ENCODE results near the gene ISLR. TPM values are rescaled to one million over a fixed set of nuclear protein-coding genes. Genes with fewer than 3 reads are reported as not detected.

Gene ISLR
- total RNA-seq, 1 experiment from 2014 or later = 0.11 TPM

DNA sequence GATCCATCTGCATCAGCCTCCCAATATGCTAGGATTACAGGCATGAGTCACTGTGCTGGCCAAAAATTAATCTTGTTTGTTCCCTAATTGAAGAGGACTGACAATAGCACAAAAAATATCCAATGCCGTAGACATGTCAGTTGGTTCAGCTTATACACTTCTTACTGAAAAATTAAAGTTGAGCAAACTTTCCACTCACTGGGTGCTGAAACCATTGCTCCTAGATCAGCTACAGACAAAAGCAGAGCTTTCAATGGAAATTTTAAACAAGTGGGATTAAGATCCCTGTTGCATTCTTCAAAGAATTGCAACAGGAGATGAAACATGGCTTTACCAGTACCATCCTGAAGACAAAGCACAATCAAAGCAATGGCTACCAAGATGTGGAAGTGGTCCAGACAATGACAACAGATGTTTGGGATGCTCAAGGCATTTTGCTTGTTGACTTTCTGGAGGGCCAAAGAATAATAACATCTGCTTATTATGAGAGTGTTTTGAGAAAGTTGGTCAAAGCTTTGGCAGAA is 27.2 kb upstream of the ISLR start:
- Histone ChIP-seq H3K27ac (ENCODE audit: insufficient read length, low read depth, low read length) (no peak overlapping the region), H3K56ac (ENCODE audit: insufficient read length, low read depth, low read length) (no peak overlapping the region), H3K79me1 (ENCODE audit: insufficient read depth, low read depth, low read length, poor library complexity, severe bottlenecking) (no peaks in the 10 kb centered on the region), H3K4me1 (ENCODE audit: insufficient read depth, low read length) (peaks cover 2% of the 10 kb centered on the region; the same call in 1 of the 2 replicates), H2AK5ac (ENCODE audit: insufficient read length, low read length) (no peak overlapping the region), H4K20me1 (ENCODE audit: control insufficient read depth, insufficient read depth, insufficient read length) (no peaks in the 10 kb centered on the region), H2AFZ (ENCODE audit: low read length) (no peak overlapping the region), H3T11ph (ENCODE audit: low read length) (no peak overlapping the region), H4K8ac (replicated peaks; ENCODE audit: insufficient read length, low read depth, low read length) (no peak overlapping the region), H3K9me3 (ENCODE audit: control insufficient read depth, low read depth, low read length) (no peaks in the 10 kb centered on the region), H3K23me2 (ENCODE audit: insufficient read length, low read depth, low read length, poor library complexity, severe bottlenecking) (no peaks in the 10 kb centered on the region), H4K91ac (ENCODE audit: insufficient read length, low read depth, low read length) (no peak overlapping the region), H3K4me2 (ENCODE audit: insufficient read depth, insufficient read length, low read length) (no peak overlapping the region), H3K18ac (ENCODE audit: insufficient read length, low read depth, low read length) (no peak overlapping the region), H4K5ac (ENCODE audit: insufficient read length, low read depth, low read length) (no peak overlapping the region), H3K79me2 (ENCODE audit: insufficient read depth, low read length) (no peaks in the 10 kb centered on the region), H2BK120ac (ENCODE audit: low read depth, low read length, poor library complexity, severe bottlenecking) (no peak overlapping the region), H2BK15ac (ENCODE audit: low read depth, low read length) (no peak overlapping the region), H3K14ac (ENCODE audit: insufficient read depth, low read length) (no peak overlapping the region), H3K4ac (ENCODE audit: low read depth, low read length) (no peak overlapping the region), H3K27me3 (ENCODE audit: insufficient read depth, low read length) (no peaks in the 10 kb centered on the region), H2BK20ac (ENCODE audit: low read depth, low read length, poor library complexity, severe bottlenecking) (no peak overlapping the region), H2BK5ac (ENCODE audit: insufficient read length, low read length) (no peak overlapping the region), H3K23ac (ENCODE audit: insufficient read length, low read depth, low read length) (no peak overlapping the region), H2BK12ac (ENCODE audit: insufficient read length, low read depth, low read length) (no peak overlapping the region), H3K9ac (ENCODE audit: extremely low read depth, insufficient read length, low read length) (no peak overlapping the region)
- Mint-ChIP-seq H3K4me1 (peaks cover 11 to 15% of the 10 kb centered on the region in 2 experiments), H3K4me3 (no peak overlapping the region), H3K9me3 (peaks cover 3 to 12% of the 10 kb centered on the region in 2 experiments), H3K27ac (no peak overlapping the region), H3K36me3 (ENCODE audit: insufficient read depth in 1 of 3, low read depth in 3 of 3) (peaks cover 0 to 5% (median 4%) of the 10 kb centered on the region in 3 experiments; a peak in 1 of 7 replicates), H3K27me3 (ENCODE audit: low read depth) (peaks cover 9% of the 10 kb centered on the region)
- TF ChIP-seq, protein P1, sequence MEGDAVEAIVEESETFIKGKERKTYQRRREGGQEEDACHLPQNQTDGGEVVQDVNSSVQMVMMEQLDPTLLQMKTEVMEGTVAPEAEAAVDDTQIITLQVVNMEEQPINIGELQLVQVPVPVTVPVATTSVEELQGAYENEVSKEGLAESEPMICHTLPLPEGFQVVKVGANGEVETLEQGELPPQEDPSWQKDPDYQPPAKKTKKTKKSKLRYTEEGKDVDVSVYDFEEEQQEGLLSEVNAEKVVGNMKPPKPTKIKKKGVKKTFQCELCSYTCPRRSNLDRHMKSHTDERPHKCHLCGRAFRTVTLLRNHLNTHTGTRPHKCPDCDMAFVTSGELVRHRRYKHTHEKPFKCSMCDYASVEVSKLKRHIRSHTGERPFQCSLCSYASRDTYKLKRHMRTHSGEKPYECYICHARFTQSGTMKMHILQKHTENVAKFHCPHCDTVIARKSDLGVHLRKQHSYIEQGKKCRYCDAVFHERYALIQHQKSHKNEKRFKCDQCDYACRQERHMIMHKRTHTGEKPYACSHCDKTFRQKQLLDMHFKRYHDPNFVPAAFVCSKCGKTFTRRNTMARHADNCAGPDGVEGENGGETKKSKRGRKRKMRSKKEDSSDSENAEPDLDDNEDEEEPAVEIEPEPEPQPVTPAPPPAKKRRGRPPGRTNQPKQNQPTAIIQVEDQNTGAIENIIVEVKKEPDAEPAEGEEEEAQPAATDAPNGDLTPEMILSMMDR (conservative IDR thresholded peaks at IDR 0.05) = no peak
- no CpG with 5 or more reads among the region's 1 CpG for WGBS (ENCODE audit: extremely low coverage, insufficient read length, low lambda C conversion rate)
- no peak for DNase-seq

Measured in H9 (cell line).